ENCODE measurements around the gene LRRC37A. TPM values are rescaled to one million over a fixed set of nuclear protein-coding genes. Genes with fewer than 3 reads are reported as not detected.

Gene LRRC37A
- total RNA-seq, 2 donors from 2014 or later, result 0.85 to 2.1 TPM

Other genes with a start within 250 kb of the LRRC37A start
- 10 to 100 TPM; 60.0 to 72.3 TPM for gene KANSL1, start 101.7 kb upstream of the LRRC37A start, total RNA-seq
- gene ARL17B, start 66.6 kb downstream of the LRRC37A start, total RNA-seq, result 10 to 100 TPM in 1 of 2 donors, 1 to 10 TPM in 1; 5.4 to 13.9 TPM
- 1 to 10 TPM; 5.0 to 7.7 TPM for gene LRRC37A2, start 217.3 kb downstream of the LRRC37A start, total RNA-seq

Data from colonic mucosa (tissue), 2 donors.